HG03039 (cell line): ENCODE measurements around the gene PRSS3.
"Not testable (repeated sequence)": the region's sequence is repeated elsewhere in the genome, so short reads cannot be mapped to it uniquely, and the experiment has no call there.

ENCODE experiments used
- ATAC-seq: cut with Tn5 transposase; IDR thresholded peaks from one replicate; pipeline ENCODE4 v1.9.1; 2021; ENCODE audit warnings: mild to moderate bottlenecking, moderate library complexity; ENCODE audit not compliant: unreplicated experiment

The PRSS3 gene

GRCh38 chr9:33795281-33795680, at the start of gene PRSS3:
Gene PRSS3 (plus strand): TSS chr9:33795561. CDS start chr9:33795574, 13 bp downstream.
- no peak for ATAC-seq

- no peak for ATAC-seq
Measured at GRCh38 chr9:33748633-33749304, 46.6 kb upstream of the PRSS3 start.

- ATAC-seq = not testable (repeated sequence)
Measured at GRCh38 chr9:33749305-33749654, 46.1 kb upstream of the PRSS3 start.

- ATAC-seq = no peak
Measured at GRCh38 chr9:33750307-33750838, 45.0 kb upstream of the PRSS3 start.

GRCh38 chr9:33750839-33751339, 44.5 kb upstream of the PRSS3 start:
- no peak for ATAC-seq

- ATAC-seq = no peak
Measured at GRCh38 chr9:33751536-33752129, 43.7 kb upstream of the PRSS3 start.

- ATAC-seq = no peak
Measured at GRCh38 chr9:33752130-33752637, 43.2 kb upstream of the PRSS3 start.

- not testable (repeated sequence) for ATAC-seq
Measured at GRCh38 chr9:33752789-33753188, 42.6 kb upstream of the PRSS3 start.

GRCh38 chr9:33759648-33760047, 35.7 kb upstream of the PRSS3 start:
- not testable (repeated sequence) for ATAC-seq

GRCh38 chr9:33762343-33762742, 33.0 kb upstream of the PRSS3 start:
- ATAC-seq = no peak

- ATAC-seq = not testable (repeated sequence)
Measured at GRCh38 chr9:33763709-33764108, 31.7 kb upstream of the PRSS3 start.

- ATAC-seq = no peak
Measured at GRCh38 chr9:33765411-33765810, 29.9 kb upstream of the PRSS3 start.

- not testable (repeated sequence) for ATAC-seq
Measured at GRCh38 chr9:33770156-33770880, 25.0 kb upstream of the PRSS3 start.

- ATAC-seq = not testable (repeated sequence)
Measured at GRCh38 chr9:33773135-33773534, 22.2 kb upstream of the PRSS3 start.

GRCh38 chr9:33774074-33774659, 21.2 kb upstream of the PRSS3 start:
- ATAC-seq = not testable (repeated sequence)

GRCh38 chr9:33776578-33776977, 18.8 kb upstream of the PRSS3 start:
- no peak for ATAC-seq

GRCh38 chr9:33778700-33779351, 16.5 kb upstream of the PRSS3 start:
- peak; percentile 76 for ATAC-seq

- ATAC-seq = no peak
Measured at GRCh38 chr9:33780276-33780675, 15.1 kb upstream of the PRSS3 start.

GRCh38 chr9:33781736-33782135, 13.6 kb upstream of the PRSS3 start:
- no peak for ATAC-seq

- no peak for ATAC-seq
Measured at GRCh38 chr9:33782395-33783152, 12.8 kb upstream of the PRSS3 start.
